ENCODE results near the gene OGFOD3. TPM values are rescaled to one million over a fixed set of nuclear protein-coding genes. Genes with fewer than 3 reads are reported as not detected.

OGFOD3 gene
- total and polyA plus RNA-seq, 9 of the 15 experiments (the other 6 are each of a cell fraction or from before 2014, with no cell fraction given), result 0.69 to 44.7 (median 18.9) TPM

- TF ChIP-seq COPS2 (conservative IDR thresholded peaks at IDR 0.05) (no peak), HIVEP1 (CRISPR knock-in tag; IDR thresholded peaks at IDR 0.05) (no peak), PHF8 (IDR thresholded peaks at IDR 0.05; ENCODE audit: borderline replicate concordance, low read length) (no peak), TBP (optimal IDR thresholded peaks at IDR 0.05; ENCODE audit: low read depth, low read length) (no peak), EGR1 (conservative IDR thresholded peaks at IDR 0.05) (no peak), ZNF696 (CRISPR knock-in tag; conservative IDR thresholded peaks at IDR 0.05) (no peak), HDAC1 (IDR thresholded peaks at IDR 0.05) (peak in 1 of 2 experiments; percentile 93; a peak in 2 of 4 replicates), ARID4B (CRISPR knock-in tag; IDR thresholded peaks at IDR 0.05) (peak; percentile 98), ETS2 (tag; IDR thresholded peaks at IDR 0.05; ENCODE audit: borderline replicate concordance, poor library complexity, severe bottlenecking) (no peak), FOXJ2 (tag; IDR thresholded peaks at IDR 0.05) (no peak), ZNF830 (CRISPR knock-in tag; IDR thresholded peaks at IDR 0.05) (no peak), HNRNPH1 (optimal IDR thresholded peaks at IDR 0.05; ENCODE audit: low read depth, low read length) (no peak), SPI1 (IDR thresholded peaks at IDR 0.05; ENCODE audit: borderline replicate concordance, low read depth, low read length) (no peak), KLF10 (CRISPR knock-in tag; IDR thresholded peaks at IDR 0.05) (no peak), MECOM (CRISPR knock-in tag; IDR thresholded peaks at IDR 0.05) (no peak), PCBP2 (IDR thresholded peaks at IDR 0.05; ENCODE audit: low read depth, low read length, poor library complexity, severe bottlenecking) (no peak), LEF1 (IDR thresholded peaks at IDR 0.05) (0 out of 2 replicates have a peak, but pooled peaks have one; percentile 18), KAT8 (IDR thresholded peaks at IDR 0.05; ENCODE audit: low read depth) (no peak), RFX7 (CRISPR knock-in tag; IDR thresholded peaks at IDR 0.05) (no peak), NR3C1 (CRISPR knock-in tag; IDR thresholded peaks at IDR 0.05) (peak; percentile 90; the same call in 1 of the 2 replicates), CXXC5 (CRISPR knock-in tag; IDR thresholded peaks at IDR 0.05) (peak; percentile 79), HMG20B (CRISPR knock-in tag; IDR thresholded peaks at IDR 0.05) (no peak), RBFOX2 (IDR thresholded peaks at IDR 0.05; ENCODE audit: low read depth, low read length) (peak; percentile 13), TRIM28 (IDR thresholded peaks at IDR 0.05) (0 out of 2 replicates have a peak, but pooled peaks have one; percentile 47), ZNF253 (CRISPR knock-in tag; conservative IDR thresholded peaks at IDR 0.05) (no peak), POLR2AphosphoS5 (IDR thresholded peaks at IDR 0.05; ENCODE audit: control insufficient read depth, insufficient read depth, low read depth, low read length) (no peak)
These were observed 3.7 kb downstream of the OGFOD3 start (continued) for GRCh38 chr17:82414548-82415281.
